ENCODE measurements around the gene CCDC9B.

DNA sequence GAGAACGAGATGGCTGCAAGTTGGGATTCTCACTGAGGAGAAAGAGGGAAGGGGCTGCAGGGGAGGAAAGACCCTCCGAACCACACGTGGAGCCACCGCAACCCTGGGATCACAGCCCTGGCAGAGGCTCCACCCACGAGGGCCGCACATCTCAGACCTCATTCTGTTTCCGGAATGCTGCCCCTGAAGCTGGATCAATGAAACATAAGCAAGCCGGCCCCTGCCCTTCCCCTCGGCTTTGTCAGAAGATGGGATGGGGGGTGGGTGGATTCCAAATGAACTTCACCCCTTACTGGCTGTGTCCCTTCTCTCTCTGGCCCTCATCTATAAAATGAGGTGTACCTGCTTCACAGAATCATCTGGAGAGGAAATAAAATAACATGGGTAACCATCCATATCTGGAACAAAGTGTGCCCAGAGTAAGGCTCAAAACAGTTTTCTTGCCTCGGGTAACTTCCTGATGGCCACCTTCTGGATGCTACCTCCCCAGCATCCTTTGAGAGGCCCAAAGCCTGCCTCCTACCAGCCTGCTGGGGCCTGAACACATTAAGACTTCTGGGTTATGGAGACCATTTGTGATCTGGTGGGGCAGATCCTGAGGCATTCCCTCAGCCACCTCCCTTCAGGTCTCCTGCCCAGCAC is 4.6 kb upstream of the CCDC9B start:
- TF ChIP-seq, protein P1, sequence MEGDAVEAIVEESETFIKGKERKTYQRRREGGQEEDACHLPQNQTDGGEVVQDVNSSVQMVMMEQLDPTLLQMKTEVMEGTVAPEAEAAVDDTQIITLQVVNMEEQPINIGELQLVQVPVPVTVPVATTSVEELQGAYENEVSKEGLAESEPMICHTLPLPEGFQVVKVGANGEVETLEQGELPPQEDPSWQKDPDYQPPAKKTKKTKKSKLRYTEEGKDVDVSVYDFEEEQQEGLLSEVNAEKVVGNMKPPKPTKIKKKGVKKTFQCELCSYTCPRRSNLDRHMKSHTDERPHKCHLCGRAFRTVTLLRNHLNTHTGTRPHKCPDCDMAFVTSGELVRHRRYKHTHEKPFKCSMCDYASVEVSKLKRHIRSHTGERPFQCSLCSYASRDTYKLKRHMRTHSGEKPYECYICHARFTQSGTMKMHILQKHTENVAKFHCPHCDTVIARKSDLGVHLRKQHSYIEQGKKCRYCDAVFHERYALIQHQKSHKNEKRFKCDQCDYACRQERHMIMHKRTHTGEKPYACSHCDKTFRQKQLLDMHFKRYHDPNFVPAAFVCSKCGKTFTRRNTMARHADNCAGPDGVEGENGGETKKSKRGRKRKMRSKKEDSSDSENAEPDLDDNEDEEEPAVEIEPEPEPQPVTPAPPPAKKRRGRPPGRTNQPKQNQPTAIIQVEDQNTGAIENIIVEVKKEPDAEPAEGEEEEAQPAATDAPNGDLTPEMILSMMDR (IDR thresholded peaks at IDR 0.05) = no peak
- no peak for TF ChIP-seq RFX5 (IDR thresholded peaks at IDR 0.05; ENCODE audit: low read length)
- TF ChIP-seq, protein P2, sequence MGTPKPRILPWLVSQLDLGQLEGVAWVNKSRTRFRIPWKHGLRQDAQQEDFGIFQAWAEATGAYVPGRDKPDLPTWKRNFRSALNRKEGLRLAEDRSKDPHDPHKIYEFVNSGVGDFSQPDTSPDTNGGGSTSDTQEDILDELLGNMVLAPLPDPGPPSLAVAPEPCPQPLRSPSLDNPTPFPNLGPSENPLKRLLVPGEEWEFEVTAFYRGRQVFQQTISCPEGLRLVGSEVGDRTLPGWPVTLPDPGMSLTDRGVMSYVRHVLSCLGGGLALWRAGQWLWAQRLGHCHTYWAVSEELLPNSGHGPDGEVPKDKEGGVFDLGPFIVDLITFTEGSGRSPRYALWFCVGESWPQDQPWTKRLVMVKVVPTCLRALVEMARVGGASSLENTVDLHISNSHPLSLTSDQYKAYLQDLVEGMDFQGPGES (IDR thresholded peaks at IDR 0.05; ENCODE audit: low read depth, low read length) = no peak
- TF ChIP-seq, protein P3, sequence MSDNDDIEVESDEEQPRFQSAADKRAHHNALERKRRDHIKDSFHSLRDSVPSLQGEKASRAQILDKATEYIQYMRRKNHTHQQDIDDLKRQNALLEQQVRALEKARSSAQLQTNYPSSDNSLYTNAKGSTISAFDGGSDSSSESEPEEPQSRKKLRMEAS (IDR thresholded peaks at IDR 0.05; ENCODE audit: low read depth) = no peak
- TF ChIP-seq EP300 (IDR thresholded peaks at IDR 0.05; ENCODE audit: borderline replicate concordance in 1 of 2, low read depth in 1 of 2, low read length in 1 of 2) = no peak
- no peak for TF ChIP-seq ELF1 (IDR thresholded peaks at IDR 0.05)

Data from SK-N-SH (cell line).